HCT116 (cell line): Measurements from ENCODE around the gene CHRNA4. TPM values are rescaled to one million over a fixed set of nuclear protein-coding genes. Genes with fewer than 3 reads are reported as not detected.

Source experiments
- ATAC-seq: fragments of 200-7000 bp; cut with Tn5 transposase; 2 replicates; pipeline ENCODE4 v1.9.1; 2020; ENCODE audit warnings: mild to moderate bottlenecking, moderate library complexity
- BruUV-seq: library from RNA; stranded (reverse); fragments of 400-500 nt; replicated peaks from 2 replicates; lab custom pipeline; 2021; lab: Mats Ljungman, UMichigan
- CTCF ChIA-PET: fragments of 300-600 bp; sonication (Branson Sonifier 250); formaldehyde crosslinking; loops from one replicate; lab custom pipeline; 2021; ENCODE audit warnings: antibody characterized with exemption; lab: Charles Lee
- POLR2A ChIA-PET: fragments of 300-600, 350-600 bp; sonication (Branson Sonifier 250); formaldehyde crosslinking; loops from one replicate; lab custom pipeline; 2021; ENCODE audit warnings: antibody characterized with exemption; lab: Charles Lee
- RAD21 ChIA-PET, 2 experiments: fragments of 300-600 bp; sonication (Branson Sonifier 250); formaldehyde crosslinking; loops; one replicate each; lab custom pipeline; 2023; ENCODE audit warnings: low total read pairs in 2 of 2; ENCODE audit not compliant: uncharacterized antibody in 2 of 2, unreplicated experiment in 2 of 2, low non-redundant PET in 1 of 2; lab: Charles Lee
- DNase-seq: peaks from one replicate; pipeline ENCODE4 v3.0.0-alpha.2; 2010; ENCODE audit warnings: low read depth, low spot score
- H2AFZ ChIP-seq: fragments of 200-600 bp; shearing (Covaris generic), sonication (generic); 2 replicates; pipeline ENCODE4 v1.6.1; 2017; ENCODE audit warnings: low read depth, mixed run types, mixed read lengths, antibody characterized with exemption, low read length; ENCODE audit not compliant: poor library complexity, severe bottlenecking
- H3K27ac ChIP-seq: 2 replicates; pipeline ENCODE4 v1.5.1; 2012; ENCODE audit warnings: low read depth, low read length
- H3K27me3 ChIP-seq: fragments of 200-600 bp; sonication (generic); 2 replicates; pipeline ENCODE4 v1.6.1; 2016; ENCODE audit warnings: mixed run types, low read length, mixed read lengths; ENCODE audit not compliant: insufficient read depth
- H3K36me3 ChIP-seq, 2 experiments: fragments of 200-500 bp in 1 of 2; fragments of 200-600 bp in 1 of 2; sonication (Bioruptor generic) in 1 of 2; sonication (generic) in 1 of 2; 2 replicates each; pipeline versions ENCODE4 v1.5.1 to v1.6.1; 2014 to 2016; ENCODE audit warnings: low read length in 2 of 2, inconsistent platforms in 1 of 2, mixed read lengths in 1 of 2, mixed run types in 1 of 2; ENCODE audit not compliant: insufficient read depth in 2 of 2, control insufficient read depth in 1 of 2
- H3K4me1 ChIP-seq, 2 experiments: fragments of 200-600 bp in 1 of 2; sonication (generic) in 1 of 2; 2 replicates each; pipeline versions ENCODE4 v1.5.1 to v1.6.1; 2012 to 2017; ENCODE audit warnings: low read length in 2 of 2, inconsistent platforms in 1 of 2, mild to moderate bottlenecking in 1 of 2, mixed read lengths in 1 of 2, mixed run types in 1 of 2, moderate library complexity in 1 of 2; ENCODE audit not compliant: insufficient read depth in 2 of 2, control insufficient read depth in 1 of 2
- H3K4me2 ChIP-seq: fragments of 200-600 bp; sonication (generic); 2 replicates; pipeline ENCODE4 v1.6.1; 2017; ENCODE audit warnings: mixed run types, low read length, mixed read lengths
- H3K4me3 ChIP-seq, 2 experiments: fragments of 200-600 bp in 1 of 2; sonication (generic) in 1 of 2; replicated peaks in 1 of 2; 2 replicates each; pipeline ENCODE4 v1.5.1; 2011 to 2016; ENCODE audit warnings: low read length in 2 of 2, control low read depth in 1 of 2, low read depth in 1 of 2, mild to moderate bottlenecking in 1 of 2, mixed read lengths in 1 of 2, mixed run types in 1 of 2
- H3K79me2 ChIP-seq: fragments of 200-600 bp; sonication (generic); 2 replicates; pipeline ENCODE4 v1.6.1; 2017; ENCODE audit warnings: mild to moderate bottlenecking, mixed run types, low read length, moderate library complexity, mixed read lengths; ENCODE audit not compliant: insufficient read depth
- H3K9ac ChIP-seq: fragments of 200-600 bp; sonication (generic); 2 replicates; pipeline ENCODE4 v1.6.1; 2016; ENCODE audit warnings: low read length, mixed read lengths
- H3K9me2 ChIP-seq: fragments of 200-600 bp; sonication (generic), shearing (Covaris generic); 2 replicates; pipeline ENCODE4 v1.6.1; 2017; ENCODE audit warnings: mixed run types, mild to moderate bottlenecking, moderate library complexity; ENCODE audit not compliant: insufficient read depth
- H3K9me3 ChIP-seq, 2 experiments: fragments of 200-500 bp in 1 of 2; fragments of 200-600 bp in 1 of 2; sonication (Bioruptor generic) in 1 of 2; sonication (generic) in 1 of 2; 2 replicates each; pipeline ENCODE4 v1.6.1; 2014 to 2017; ENCODE audit warnings: low read length in 2 of 2, mixed read lengths in 2 of 2, inconsistent platforms in 1 of 2, low read depth in 1 of 2, mild to moderate bottlenecking in 1 of 2, mixed run types in 1 of 2, moderate library complexity in 1 of 2; ENCODE audit not compliant: control insufficient read depth in 1 of 2, insufficient read depth in 1 of 2
- H4K20me1 ChIP-seq: fragments of 200-600 bp; sonication (generic), shearing (Covaris generic); 2 replicates; pipeline ENCODE4 v1.6.1; 2017; ENCODE audit warnings: mixed run types, mild to moderate bottlenecking, moderate library complexity; ENCODE audit not compliant: insufficient read depth
- CBX3 ChIP-seq: IDR thresholded peaks from 2 replicates; pipeline ENCODE4 v1.6.1; 2012; ENCODE audit warnings: low read depth
- CEBPB ChIP-seq: IDR thresholded peaks from 2 replicates; pipeline ENCODE4 v1.6.1; 2012; ENCODE audit warnings: low read depth
- CTCF ChIP-seq, 3 experiments: fragments of 200-600 bp in 1 of 3; sonication (generic) in 1 of 3; IDR thresholded peaks in 2 of 3; conservative IDR thresholded peaks in 1 of 3; 2 replicates each; pipeline ENCODE4 v1.5.1; 2012 to 2017; ENCODE audit warnings: low read depth in 2 of 3, low read length in 2 of 3, antibody characterized with exemption in 1 of 3, borderline replicate concordance in 1 of 3, control low read depth in 1 of 3, mild to moderate bottlenecking in 1 of 3, mixed read lengths in 1 of 3, mixed run types in 1 of 3, moderate library complexity in 1 of 3; ENCODE audit not compliant: insufficient read depth in 1 of 3
- EGR1 ChIP-seq: IDR thresholded peaks from 2 replicates; pipeline ENCODE4 v1.6.1; 2012; ENCODE audit warnings: low read depth
- ELF1 ChIP-seq: IDR thresholded peaks from 2 replicates; pipeline ENCODE4 v1.6.1; 2012; ENCODE audit warnings: low read depth, borderline replicate concordance
- EZH2 ChIP-seq: fragments of 200-600 bp; sonication (generic); IDR thresholded peaks from 2 replicates; pipeline ENCODE4 v1.6.1; 2017; ENCODE audit warnings: antibody characterized with exemption, mixed run types
- EZH2phosphoT487 ChIP-seq: fragments of 200-600 bp; IDR thresholded peaks from 2 replicates; pipeline ENCODE4 v1.6.1; 2018; ENCODE audit warnings: antibody characterized with exemption, borderline replicate concordance
- FOSL1 ChIP-seq: IDR thresholded peaks from 2 replicates; pipeline ENCODE4 v1.6.1; 2012; ENCODE audit warnings: low read depth
- JUND ChIP-seq: IDR thresholded peaks from 2 replicates; pipeline ENCODE4 v1.6.1; 2012
- MAX ChIP-seq: IDR thresholded peaks from 2 replicates; pipeline ENCODE4 v1.6.1; 2012
- POLR2A ChIP-seq: IDR thresholded peaks from 2 replicates; pipeline ENCODE4 v1.7.0; 2011; ENCODE audit warnings: borderline replicate concordance; ENCODE audit not compliant: insufficient read depth, insufficient read length; ENCODE audit errors: extremely low read depth
- RAD21 ChIP-seq: IDR thresholded peaks from 2 replicates; pipeline ENCODE4 v1.6.1; 2012; ENCODE audit warnings: low read depth, mild to moderate bottlenecking
- REST ChIP-seq: IDR thresholded peaks from 2 replicates; pipeline ENCODE4 v1.6.1; 2012; ENCODE audit warnings: low read depth
- SIN3A ChIP-seq: IDR thresholded peaks from 2 replicates; pipeline ENCODE4 v1.6.1; 2012; ENCODE audit warnings: low read depth
- SP1 ChIP-seq: IDR thresholded peaks from 2 replicates; pipeline ENCODE4 v1.6.1; 2012; ENCODE audit warnings: low read depth
- SRF ChIP-seq: IDR thresholded peaks from 2 replicates; pipeline ENCODE4 v1.6.1; 2012; ENCODE audit warnings: low read depth
- TCF7L2 ChIP-seq: IDR thresholded peaks from 2 replicates; pipeline ENCODE4 v1.7.0; 2011; ENCODE audit warnings: borderline replicate concordance, inconsistent platforms; ENCODE audit not compliant: insufficient read depth, insufficient read length; ENCODE audit errors: extremely low read depth
- YY1 ChIP-seq: IDR thresholded peaks from 2 replicates; pipeline ENCODE4 v1.6.1; 2011; ENCODE audit warnings: low read length, low read depth, moderate library complexity, mild to moderate bottlenecking; ENCODE audit not compliant: insufficient replicate concordance; ENCODE audit errors: extremely low read depth
- ZFX ChIP-seq: fragments of 450-650 bp; IDR thresholded peaks from 2 replicates; pipeline ENCODE4 v1.6.1; 2017
- intact Hi-C: fragments of 100-400 bp; cut with micrococcal nuclease; formaldehyde crosslinking; loops from 2 replicates; pipeline ENCODE4 v1.10.0; 2022
- total RNA-seq: library from RNA; stranded (reverse); gene quantifications from one replicate; pipeline ENCODE4 v1.2.1, GENCODE V29; 2021; ENCODE audit not compliant: unreplicated experiment
- TF ChIP-seq, protein P1 (sequence below): IDR thresholded peaks from 2 replicates; pipeline ENCODE4 v1.6.1; 2012

The CHRNA4 gene
- total RNA-seq, 1 experiment from 2014 or later, result not detected

DNA sequence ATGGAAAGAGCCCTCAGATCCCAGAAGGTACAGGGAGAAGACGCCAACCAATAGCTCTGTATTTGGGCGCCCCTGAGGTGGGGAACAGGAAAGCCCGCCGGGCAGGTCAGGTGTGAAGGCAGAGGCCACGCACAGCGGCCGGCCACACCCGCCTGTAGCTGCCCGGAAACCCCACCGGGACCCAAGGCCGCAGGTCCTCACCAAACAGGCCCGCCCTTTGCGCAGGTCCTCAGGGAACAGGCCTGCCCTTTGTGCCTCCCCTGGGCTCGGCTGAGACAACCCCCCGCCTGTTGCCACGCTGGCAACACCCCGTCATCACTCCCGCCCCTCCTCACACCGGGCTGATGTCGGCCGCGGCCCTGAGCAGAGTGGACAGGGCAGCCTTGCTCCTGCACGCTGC lies 44.9 kb upstream of the CHRNA4 start:
- no peaks in the 10 kb centered on the region for H3K27me3 ChIP-seq
- no peaks in the 10 kb centered on the region for H3K9me2 ChIP-seq
- ChIA-PET CTCF (no interaction called here), POLR2A (no interaction called here)
- H3K4me2 ChIP-seq, result no peak overlapping the region
- H4K20me1 ChIP-seq, result no peaks in the 10 kb centered on the region
- intact Hi-C loops, result no loop called here
- no peaks in the 10 kb centered on the region for H3K36me3 ChIP-seq
- H3K4me1 ChIP-seq, result peaks cover 0 to 12% of the 10 kb centered on the region in 2 experiments; a peak in 1 of 4 replicates
- BruUV-seq, result no TSS peak
- no peak overlapping the region for H2AFZ ChIP-seq
- no peak overlapping the region for H3K4me3 ChIP-seq
- H3K27ac ChIP-seq, result no peak overlapping the region
- no peak for TF ChIP-seq EZH2phosphoT487
- TF ChIP-seq RAD21, result no peak
- TF ChIP-seq YY1, result no peak
- no peak for TF ChIP-seq EGR1
- no peak for TF ChIP-seq CEBPB
- no peak for TF ChIP-seq MAX
- no peak for TF ChIP-seq SP1
- TF ChIP-seq SIN3A, result no peak
- no peak for TF ChIP-seq CTCF (IDR thresholded peaks at IDR 0.05 in 2 of 3, conservative IDR thresholded peaks at IDR 0.05 in 1 of 3; ENCODE audit: borderline replicate concordance in 1 of 3, insufficient read depth in 1 of 3, low read depth in 2 of 3, low read length in 2 of 3)
- TF ChIP-seq JUND, result no peak
- TF ChIP-seq SRF, result no peak
- no peak for TF ChIP-seq FOSL1
- TF ChIP-seq, protein P1, sequence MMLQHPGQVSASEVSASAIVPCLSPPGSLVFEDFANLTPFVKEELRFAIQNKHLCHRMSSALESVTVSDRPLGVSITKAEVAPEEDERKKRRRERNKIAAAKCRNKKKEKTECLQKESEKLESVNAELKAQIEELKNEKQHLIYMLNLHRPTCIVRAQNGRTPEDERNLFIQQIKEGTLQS, result no peak
- TF ChIP-seq POLR2A, result no peak
- no peak for TF ChIP-seq ELF1
- no peak for TF ChIP-seq CBX3
- no peak for TF ChIP-seq REST
- TF ChIP-seq TCF7L2, result no peak
- TF ChIP-seq ZFX, result no peak
- no peak for TF ChIP-seq EZH2
- TF ChIP-seq, all 23 proteins: peak for 0
- RAD21 ChIA-PET, result no interaction called here
- no peak for ATAC-seq
- Histone ChIP-seq H3K79me2 (no peaks in the 10 kb centered on the region), H3K9ac (no peak overlapping the region), H3K9me3 (no peaks in the 10 kb centered on the region)
- no peak for DNase-seq
